Measurements from ENCODE around the gene KRTAP24-1.

KRTAP24-1 gene

GRCh38 chr21:30233228-30234020, 49.3 kb downstream of the KRTAP24-1 start:
- DNase-seq: no peak

DNA sequence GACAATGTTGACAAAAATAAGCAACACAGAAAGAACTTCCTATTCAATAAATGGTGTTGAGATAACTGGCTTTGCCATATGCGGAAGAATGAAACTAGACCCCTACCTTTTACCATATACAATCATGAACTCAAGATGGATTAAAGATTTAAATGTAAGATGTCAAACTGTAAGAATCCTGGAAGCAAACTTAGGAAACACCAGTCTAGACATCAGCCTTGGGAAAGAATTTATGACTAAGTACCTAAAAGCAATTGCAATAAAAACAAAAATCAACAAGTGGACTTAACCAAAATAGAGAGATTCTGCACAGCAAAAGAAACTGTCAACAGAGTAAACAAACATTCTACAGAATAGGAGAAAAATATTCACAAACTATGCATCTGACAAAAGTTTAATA, 50.7 kb downstream of the KRTAP24-1 start:
- no peak for DNase-seq

All from inflammatory macrophage treated with lipopolysaccharide for 4 hours (primary cell).